Left colon (tissue), 2 donors: ENCODE results near the gene RASAL2. TPM values are rescaled to one million over a fixed set of nuclear protein-coding genes. Genes with fewer than 3 reads are reported as not detected.

Source experiments
- ATAC-seq: fragments of 200-7000 bp; cut with Tn5 transposase; one replicate; pipeline ENCODE4 v1.9.1; 2020; ENCODE audit warnings: mild to moderate bottlenecking, moderate library complexity
- DNase-seq, 2 donors: peaks; one replicate each; pipeline ENCODE4 v3.0.0-alpha.2; 2020
- intact Hi-C, 2 donors: fragments of 100-400 bp; cut with DNase I in 1 of 2; cut with micrococcal nuclease in 1 of 2; formaldehyde crosslinking; loops; one replicate each; pipeline versions ENCODE4 v1.11.2 to v1.14.0; 2022; cut with DNase I, micrococcal nuclease
- total RNA-seq, 2 donors: library from RNA; stranded (reverse); fragmentation: NEBNext Ultra II Directional; extraction: Animal tissue kit (Norgen Biotek cat#: 25700); gene quantifications; one replicate each; pipeline ENCODE4 v1.2.1, GENCODE V29; 2021
- donor health status: DM: no; HTN: no; CAD: no.
- donor health status: DM: yes; HTN: yes; CAD: no.

The RASAL2 gene
- total RNA-seq, 2 donors from 2014 or later = 14.5 to 17.3 TPM

DNA sequence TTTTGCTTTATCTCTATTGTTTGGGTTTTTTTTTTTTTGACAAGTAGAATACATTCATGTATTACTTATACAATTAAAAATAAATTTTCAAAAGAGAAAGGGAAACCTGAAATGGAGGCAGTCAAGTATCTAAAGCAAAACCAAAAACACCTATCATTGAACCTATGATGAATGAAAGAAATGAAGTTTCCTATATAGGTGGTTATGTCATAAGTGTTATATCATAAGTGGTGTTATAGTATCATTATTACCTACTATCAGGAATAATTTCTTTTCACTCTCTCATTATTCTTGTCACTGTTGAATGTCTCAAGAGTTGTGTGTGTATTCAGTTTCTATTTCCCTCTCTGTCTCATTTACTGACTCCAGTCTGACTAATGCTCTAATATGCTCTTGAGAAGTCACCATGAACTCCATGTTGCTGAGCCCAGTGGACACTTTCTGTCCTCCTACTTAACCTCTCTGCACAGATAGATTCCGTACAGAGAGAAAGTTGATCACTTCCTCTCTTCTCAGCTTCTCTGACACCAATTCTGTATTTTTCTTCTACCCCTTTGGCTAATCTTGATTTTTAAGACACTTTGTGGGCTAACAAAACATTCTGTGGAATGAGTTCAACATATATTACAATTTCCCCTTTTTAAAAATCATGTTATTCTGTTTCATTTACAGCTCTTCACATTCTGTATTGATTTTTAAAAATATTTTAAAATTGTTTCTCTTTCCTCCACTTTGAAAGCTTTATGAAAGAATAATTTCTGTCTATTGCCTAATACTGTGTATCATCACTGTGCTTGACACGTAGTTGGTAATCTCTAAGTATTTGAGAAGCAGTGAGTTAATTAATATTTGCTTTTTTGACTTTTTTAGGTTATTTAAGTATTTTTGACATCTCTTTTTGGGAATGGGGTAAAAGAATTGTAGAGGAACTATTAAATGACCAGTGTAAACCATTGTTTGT lies 50.1 kb downstream of the RASAL2 start:
- ATAC-seq (no peak), DNase-seq (no peak)
- intact Hi-C loops = no loop called here

- ATAC-seq = no peak
- intact Hi-C loops = no loop called here
Measured at GRCh38 chr1:178145605-178146004, 51.7 kb downstream of the RASAL2 start.

GRCh38 chr1:178146436-178146835 lies 52.5 kb downstream of the RASAL2 start:
- ATAC-seq (no peak), DNase-seq (no peak)
- intact Hi-C loops = no loop called here

More at GRCh38 chr1:178145605-178146004, 51.7 kb downstream of the RASAL2 start:
- DNase-seq = no peak

DNA sequence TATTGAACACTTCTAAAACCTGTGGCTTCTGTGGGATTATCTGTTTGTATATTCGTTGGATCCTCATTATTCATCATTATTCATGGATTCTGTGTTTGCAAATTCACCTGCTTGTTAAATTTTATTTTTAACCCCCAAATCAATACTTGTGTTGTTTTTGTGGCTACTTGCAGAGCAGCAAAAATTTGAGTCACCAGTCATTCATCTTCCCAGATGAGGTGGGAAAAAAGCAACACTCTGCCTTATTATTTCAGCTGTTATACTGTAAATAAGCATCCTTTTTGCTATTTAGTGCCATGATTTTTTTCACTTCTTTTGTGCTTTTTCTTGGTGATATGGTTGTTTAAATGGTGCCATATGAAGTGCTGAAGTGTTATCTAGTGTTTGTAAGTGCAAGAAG lies 56.7 kb downstream of the RASAL2 start:
- ATAC-seq = no peak
- intact Hi-C loops = no loop called here

GRCh38 chr1:178151831-178152230 lies 57.9 kb downstream of the RASAL2 start:
- intact Hi-C loops = no loop called here
- DNase-seq = no peak
- ATAC-seq = no peak

More for the DNA sequence above, 56.7 kb downstream of the RASAL2 start:
- no peak for DNase-seq

DNA sequence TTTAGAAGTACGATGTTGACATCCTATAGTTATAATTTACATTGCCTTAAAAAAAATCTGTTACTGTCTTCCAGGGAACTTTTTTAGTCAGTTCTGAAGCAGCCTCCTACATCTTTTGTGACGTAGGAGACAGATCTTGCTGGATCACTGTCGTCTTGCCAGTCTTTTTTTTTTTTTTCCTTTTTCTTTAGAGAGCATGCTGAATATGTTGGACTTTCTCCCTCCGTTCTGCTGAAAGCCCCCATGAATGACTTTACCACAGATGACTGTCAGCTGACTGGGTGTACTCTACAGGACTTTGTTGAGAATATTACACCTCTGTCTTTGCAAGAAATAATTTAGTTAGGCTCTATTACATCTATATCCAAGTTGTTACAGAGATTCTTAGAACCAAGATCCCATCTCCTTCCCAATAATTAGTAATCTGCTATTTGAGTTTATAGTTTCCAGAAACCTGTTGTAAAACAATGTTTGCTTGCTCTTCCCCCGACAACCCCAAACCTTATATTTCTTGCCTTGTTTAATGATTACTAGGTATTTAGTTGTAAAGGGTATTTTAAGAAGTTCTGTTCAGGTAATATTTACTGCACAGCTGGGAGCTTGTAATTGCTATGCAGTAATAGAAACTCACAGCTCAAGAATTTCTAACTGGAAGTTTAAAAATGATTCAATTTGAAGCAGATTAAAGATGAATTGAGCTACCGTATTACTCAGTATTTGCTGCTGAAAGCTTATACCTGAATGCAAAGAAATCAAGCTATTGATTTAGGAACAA lies 61.8 kb downstream of the RASAL2 start:
- DNase-seq (no peak), ATAC-seq (no peak)
- intact Hi-C loops = no loop called here

GRCh38 chr1:178160736-178161475 lies 67.0 kb downstream of the RASAL2 start:
- ATAC-seq (no peak), DNase-seq (no peak)
- intact Hi-C loops = no loop called here

GRCh38 chr1:178161516-178161915 lies 67.6 kb downstream of the RASAL2 start:
- ATAC-seq = no peak
- intact Hi-C loops = no loop called here
- no peak for DNase-seq

GRCh38 chr1:178165196-178165595 lies 71.3 kb downstream of the RASAL2 start:
- DNase-seq = no peak
- intact Hi-C loops = no loop called here
- no peak for ATAC-seq

DNA sequence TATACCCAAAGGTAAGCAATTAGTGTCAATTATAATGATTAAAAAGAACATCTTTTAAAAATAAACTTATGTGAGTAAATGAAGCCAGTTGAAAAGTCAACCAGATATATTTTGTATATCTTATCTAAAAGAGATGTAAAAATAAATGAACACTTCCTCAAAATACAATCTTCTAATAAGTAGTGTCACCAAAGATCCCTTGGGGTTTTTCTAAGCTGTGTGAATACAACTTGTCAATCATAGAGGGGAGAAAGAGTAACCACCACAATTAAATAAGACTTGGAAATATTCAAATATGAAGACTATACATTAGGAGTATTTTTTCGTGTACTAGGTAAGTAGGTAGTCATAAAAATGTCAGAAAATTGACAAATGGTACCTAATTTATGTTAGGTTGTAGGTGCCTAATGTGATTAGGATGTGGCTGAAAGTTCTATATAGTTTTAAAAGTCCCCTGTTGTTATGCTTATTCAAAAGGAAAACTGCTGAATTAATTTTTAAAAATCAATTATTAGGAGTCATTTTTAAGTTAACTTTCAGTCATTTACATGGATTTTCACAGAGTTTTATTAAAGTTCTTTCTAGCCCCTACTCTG lies 72.6 kb downstream of the RASAL2 start:
- intact Hi-C loops = no loop called here
- no peak for DNase-seq
- no peak for ATAC-seq

DNA sequence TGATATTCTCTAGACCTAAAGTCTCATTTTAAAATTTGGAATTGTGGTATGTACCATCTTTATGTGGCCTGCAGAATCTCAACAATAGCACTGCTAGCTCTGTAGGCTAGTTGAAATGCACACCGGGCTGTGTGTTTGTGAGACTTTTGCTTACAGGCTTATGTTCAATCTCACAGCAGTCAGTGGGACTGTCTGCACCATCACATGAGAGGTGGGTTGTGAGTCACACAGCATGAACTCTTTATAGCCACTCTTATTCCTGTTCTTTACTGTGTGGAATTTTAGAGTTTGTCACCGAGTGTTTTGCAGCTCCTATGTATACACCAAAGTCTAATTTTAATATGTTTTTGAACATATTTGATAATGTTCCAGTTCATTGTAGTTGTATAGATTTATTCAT lies 74.6 kb downstream of the RASAL2 start:
- DNase-seq (no peak), ATAC-seq (no peak)
- intact Hi-C loops = no loop called here

DNA sequence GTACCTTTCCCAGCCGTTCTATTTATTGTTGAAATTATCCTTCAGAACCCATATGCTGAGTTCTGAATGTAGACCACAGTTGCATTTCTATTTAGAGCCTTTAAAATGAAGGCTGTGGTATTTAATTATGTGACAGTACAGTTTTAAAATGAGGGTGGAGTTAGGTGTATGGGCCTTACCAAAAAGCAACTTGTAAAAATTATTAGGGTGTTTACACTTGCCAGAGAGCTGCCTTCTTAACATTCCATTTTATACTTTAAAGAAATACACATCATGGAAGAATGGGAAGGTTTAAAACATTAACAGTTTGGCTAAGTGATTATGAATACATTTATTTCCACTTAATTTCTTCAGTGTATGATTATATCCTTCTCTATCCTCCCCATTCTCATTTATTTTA lies 75.7 kb downstream of the RASAL2 start:
- ATAC-seq = no peak
- no peak for DNase-seq
- intact Hi-C loops = no loop called here

DNA sequence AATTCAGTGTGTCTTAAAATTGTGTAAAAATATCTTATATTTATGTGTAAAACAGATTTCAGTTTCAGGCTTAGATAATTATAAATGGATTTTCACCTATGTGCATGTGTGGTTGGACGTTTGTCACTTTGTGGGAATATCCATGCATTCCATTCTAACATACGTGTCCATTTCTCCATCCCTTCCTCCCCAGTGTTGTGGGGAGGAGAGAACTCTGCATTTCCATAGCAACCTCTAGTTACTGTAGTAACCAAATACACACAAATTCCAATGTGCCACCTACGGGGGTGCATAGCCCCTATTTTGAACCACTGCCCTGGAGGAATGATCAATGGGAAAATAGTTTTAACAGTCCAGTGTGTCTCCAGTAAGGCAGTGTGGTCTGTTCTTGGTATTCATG lies 79.0 kb downstream of the RASAL2 start:
- DNase-seq = no peak
- no peak for ATAC-seq
- intact Hi-C loops = no loop called here

DNA sequence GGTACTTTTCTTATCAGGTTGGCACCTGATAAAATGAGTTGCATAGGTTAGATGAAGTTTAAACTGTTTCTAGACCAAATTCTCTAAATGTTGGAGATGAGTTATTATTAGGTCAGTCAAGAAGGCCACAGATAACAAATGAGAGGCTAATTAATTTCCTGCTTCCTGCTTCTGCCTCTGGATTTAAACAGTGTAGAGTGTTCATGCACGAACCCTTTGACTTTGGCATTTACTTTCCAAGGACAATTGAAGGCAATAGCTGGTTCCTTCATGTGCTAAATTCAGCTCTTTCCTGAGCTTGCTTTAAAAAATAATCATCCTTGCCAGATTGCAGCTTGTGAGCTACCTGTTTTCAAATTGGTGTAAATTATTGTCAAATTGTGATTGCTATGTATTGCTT lies 80.6 kb downstream of the RASAL2 start:
- ATAC-seq (no peak), DNase-seq (no peak)
- intact Hi-C loops = no loop called here

DNA sequence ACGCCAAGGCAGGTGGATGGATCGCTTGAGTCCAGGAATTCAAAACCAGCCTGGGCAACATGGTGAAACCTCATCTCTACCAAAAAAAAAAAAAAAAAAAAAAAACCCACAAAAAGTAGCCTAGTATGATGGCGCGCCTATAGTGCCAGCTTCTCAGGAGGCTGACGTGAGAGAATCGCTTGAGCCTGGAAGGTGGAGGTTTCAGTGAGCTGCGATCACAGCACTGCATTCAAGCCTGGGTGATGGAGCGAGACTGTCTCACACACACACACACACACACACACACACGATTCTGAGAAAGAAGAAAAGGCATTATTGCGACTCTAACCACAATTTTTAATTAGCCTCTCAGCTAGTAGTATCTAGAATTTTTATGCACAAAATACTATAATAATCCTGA lies 86.5 kb downstream of the RASAL2 start:
- DNase-seq (no peak), ATAC-seq (no peak)
- intact Hi-C loops = no loop called here

GRCh38 chr1:178183796-178184195 lies 89.9 kb downstream of the RASAL2 start:
- intact Hi-C loops = no loop called here
- no peak for ATAC-seq
- no peak for DNase-seq

GRCh38 chr1:178188306-178188705 lies 94.4 kb downstream of the RASAL2 start:
- no peak for DNase-seq
- intact Hi-C loops = no loop called here
- ATAC-seq = no peak

DNA sequence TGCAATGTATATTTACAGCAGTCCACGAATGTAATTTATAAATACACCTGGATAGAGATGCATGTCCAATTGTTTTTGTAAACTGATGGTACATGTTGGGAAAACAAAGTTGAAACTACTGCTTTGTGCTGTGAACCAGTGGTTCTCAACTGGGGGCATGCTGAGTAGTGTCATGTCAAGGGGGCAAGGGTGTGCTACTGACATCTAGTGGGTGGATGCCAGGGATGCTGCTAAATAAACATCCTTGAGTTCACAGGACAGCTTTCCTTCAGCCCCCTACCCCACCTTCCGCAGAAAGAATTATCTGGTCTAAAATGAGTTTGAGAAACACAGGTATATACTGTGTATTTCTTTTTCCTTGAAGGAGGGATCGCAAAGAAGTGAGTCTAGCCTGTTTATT lies 95.9 kb downstream of the RASAL2 start:
- ATAC-seq = peak; percentile 38
- peak in 1 of 2 donors; percentile 7 for DNase-seq

GRCh38 chr1:178190881-178191280 lies 97.0 kb downstream of the RASAL2 start:
- ATAC-seq (no peak), DNase-seq (no peak)
- intact Hi-C loops = no loop called here

More for the DNA sequence above, 95.9 kb downstream of the RASAL2 start:
- intact Hi-C loops = no loop called here
